Panc1 (cell line): Measurements from ENCODE around the gene WLS. TPM values are rescaled to one million over a fixed set of nuclear protein-coding genes. Genes with fewer than 3 reads are reported as not detected.

ENCODE experiments used
- ATAC-seq: fragments of 200-7000 bp; cut with Tn5 transposase; 2 replicates; pipeline ENCODE4 v1.9.1; 2020; ENCODE audit warnings: mild to moderate bottlenecking, moderate library complexity
- BruUV-seq: library from RNA; stranded (reverse); fragments of 400-500 nt; replicated peaks from 2 replicates; lab custom pipeline; 2021; lab: Mats Ljungman, UMichigan
- CTCF ChIA-PET: fragments of 300-600 bp; sonication (Branson Sonifier 250); formaldehyde crosslinking; loops from one replicate; lab custom pipeline; 2022; ENCODE audit warnings: antibody characterized with exemption; lab: Charles Lee
- POLR2A ChIA-PET: fragments of 300-600 bp; sonication (Branson Sonifier 250); formaldehyde crosslinking; loops from one replicate; lab custom pipeline; 2022; ENCODE audit warnings: antibody characterized with exemption; lab: Charles Lee
- DNase-seq: peaks from one replicate; pipeline ENCODE4 v3.0.0-alpha.2; 2010; ENCODE audit warnings: low read depth, low spot score
- H3K27ac ChIP-seq: 2 replicates; pipeline ENCODE4 v1.5.1; 2011; ENCODE audit warnings: mild to moderate bottlenecking, low read length, inconsistent platforms
- H3K27me3 ChIP-seq: fragments of 200-500 bp; sonication (Bioruptor generic); 2 replicates; pipeline ENCODE4 v1.6.0; 2014; ENCODE audit warnings: low read length, inconsistent platforms; ENCODE audit not compliant: control insufficient read depth, insufficient read depth
- H3K36me3 ChIP-seq: fragments of 200-500 bp; sonication (Bioruptor generic); 2 replicates; pipeline ENCODE4 v1.5.1; 2014; ENCODE audit warnings: inconsistent platforms, mild to moderate bottlenecking, low read length, moderate library complexity; ENCODE audit not compliant: control insufficient read depth, insufficient read depth
- H3K4me1 ChIP-seq: 2 replicates; pipeline ENCODE4 v1.5.1; 2011; ENCODE audit warnings: inconsistent platforms, mild to moderate bottlenecking, low read length, moderate library complexity; ENCODE audit not compliant: control insufficient read depth, insufficient read depth
- H3K4me3 ChIP-seq, 2 experiments: 2 replicates each; pipeline ENCODE4 v1.5.1; 2011 to 2012; ENCODE audit warnings: low read depth in 2 of 2, low read length in 2 of 2, mild to moderate bottlenecking in 2 of 2, inconsistent platforms in 1 of 2, moderate library complexity in 1 of 2
- H3K9me3 ChIP-seq: fragments of 200-500 bp; sonication (Bioruptor generic); 2 replicates; pipeline ENCODE4 v1.5.1; 2014; ENCODE audit warnings: low read depth, mild to moderate bottlenecking, inconsistent platforms, low read length, moderate library complexity; ENCODE audit not compliant: control insufficient read depth, insufficient read depth
- CTCF ChIP-seq: fragments of 450-650 bp; IDR thresholded peaks from 2 replicates; pipeline ENCODE4 v1.5.1; 2017; ENCODE audit warnings: mild to moderate bottlenecking
- POLR2AphosphoS5 ChIP-seq: IDR thresholded peaks from 2 replicates; pipeline ENCODE4 v1.6.1; 2012; ENCODE audit warnings: mild to moderate bottlenecking, low read depth, low read length, moderate library complexity
- REST ChIP-seq, 2 experiments: IDR thresholded peaks; 2 replicates each; pipeline ENCODE4 v1.6.1; 2011 to 2012; ENCODE audit warnings: low read depth in 2 of 2, control low read depth in 1 of 2, low read length in 1 of 2, mild to moderate bottlenecking in 1 of 2, moderate library complexity in 1 of 2; ENCODE audit not compliant: insufficient read depth in 1 of 2
- SIN3A ChIP-seq: IDR thresholded peaks from 2 replicates; pipeline ENCODE4 v1.6.1; 2012; ENCODE audit warnings: low read depth, mild to moderate bottlenecking, low read length, moderate library complexity, borderline replicate concordance; ENCODE audit not compliant: insufficient read depth
- TCF7L2 ChIP-seq: IDR thresholded peaks from 2 replicates; pipeline ENCODE4 v1.6.1; 2011; ENCODE audit warnings: mild to moderate bottlenecking, low read depth, low read length, inconsistent platforms
- in situ Hi-C: cut with HindIII; loops from 2 replicates; pipeline ENCODE4 v1.10.0; 2016; ENCODE audit warnings: low sequenced_read_pairs, low pct_unique_long_range_greater_than_20kb
- intact Hi-C: fragments of 100-400 bp; cut with micrococcal nuclease; formaldehyde crosslinking; loops from one replicate; pipeline ENCODE4 v1.10.0; 2022; ENCODE audit not compliant: unreplicated experiment
- total RNA-seq: library from RNA; stranded (reverse); gene quantifications from one replicate; pipeline ENCODE4 v1.2.1, GENCODE V29; 2021; ENCODE audit not compliant: unreplicated experiment

The WLS gene
- total RNA-seq, 1 experiment from 2014 or later = 29.6 TPM

- Histone ChIP-seq H3K27ac (no peak overlapping the region), H3K4me3 (no peak overlapping the region), H3K36me3 (no peaks in the 10 kb centered on the region), H3K9me3 (no peaks in the 10 kb centered on the region), H3K4me1 (no peaks in the 10 kb centered on the region), H3K27me3 (no peaks in the 10 kb centered on the region)
- ChIA-PET CTCF (no interaction called here), POLR2A (no interaction called here)
- intact Hi-C loops (no loop called here), in situ Hi-C loops (no loop called here)
- TF ChIP-seq POLR2AphosphoS5 = no peak
- no peak for TF ChIP-seq SIN3A
- TF ChIP-seq REST (IDR thresholded peaks at IDR 0.05; ENCODE audit: insufficient read depth in 1 of 2, low read depth in 2 of 2, low read length in 1 of 2) = no peak
- TF ChIP-seq TCF7L2 = no peak
- no peak for TF ChIP-seq CTCF
- no peak for DNase-seq
- ATAC-seq = no peak
- no TSS peak for BruUV-seq
These were observed 96.1 kb downstream of the WLS start for GRCh38 chr1:68136187-68136586.

- no peaks in the 10 kb centered on the region for H3K36me3 ChIP-seq
- in situ Hi-C loops = no loop called here
- CTCF ChIA-PET = no interaction called here
These were observed 99.7 kb downstream of the WLS start for GRCh38 chr1:68132426-68133130.

More at GRCh38 chr1:68132426-68133130, 99.7 kb downstream of the WLS start:
- ATAC-seq (no peak), DNase-seq (no peak)
- POLR2A ChIA-PET = no interaction called here
- TF ChIP-seq REST (IDR thresholded peaks at IDR 0.05; ENCODE audit: insufficient read depth in 1 of 2, low read depth in 2 of 2, low read length in 1 of 2) (no peak), SIN3A (no peak), TCF7L2 (no peak), CTCF (no peak), POLR2AphosphoS5 (no peak)
- no TSS peak for BruUV-seq
- H3K9me3 ChIP-seq = no peaks in the 10 kb centered on the region
- H3K4me1 ChIP-seq = no peaks in the 10 kb centered on the region
- no peak overlapping the region for H3K4me3 ChIP-seq
- H3K27me3 ChIP-seq = no peaks in the 10 kb centered on the region
- intact Hi-C loops = no loop called here
- H3K27ac ChIP-seq = no peak overlapping the region
